GM19035 (cell line): Measurements from ENCODE around the gene FCRLB.
"Not testable (repeated sequence)": the region's sequence is repeated elsewhere in the genome, so short reads cannot be mapped to it uniquely, and the experiment has no call there.

ENCODE experiments used
- ATAC-seq: cut with Tn5 transposase; IDR thresholded peaks from one replicate; pipeline ENCODE4 v1.9.1; 2021; ENCODE audit not compliant: unreplicated experiment

Gene FCRLB

GRCh38 chr1:161738627-161739287 is 17.4 kb downstream of the FCRLB start:
- peak; percentile 76 for ATAC-seq

DNA sequence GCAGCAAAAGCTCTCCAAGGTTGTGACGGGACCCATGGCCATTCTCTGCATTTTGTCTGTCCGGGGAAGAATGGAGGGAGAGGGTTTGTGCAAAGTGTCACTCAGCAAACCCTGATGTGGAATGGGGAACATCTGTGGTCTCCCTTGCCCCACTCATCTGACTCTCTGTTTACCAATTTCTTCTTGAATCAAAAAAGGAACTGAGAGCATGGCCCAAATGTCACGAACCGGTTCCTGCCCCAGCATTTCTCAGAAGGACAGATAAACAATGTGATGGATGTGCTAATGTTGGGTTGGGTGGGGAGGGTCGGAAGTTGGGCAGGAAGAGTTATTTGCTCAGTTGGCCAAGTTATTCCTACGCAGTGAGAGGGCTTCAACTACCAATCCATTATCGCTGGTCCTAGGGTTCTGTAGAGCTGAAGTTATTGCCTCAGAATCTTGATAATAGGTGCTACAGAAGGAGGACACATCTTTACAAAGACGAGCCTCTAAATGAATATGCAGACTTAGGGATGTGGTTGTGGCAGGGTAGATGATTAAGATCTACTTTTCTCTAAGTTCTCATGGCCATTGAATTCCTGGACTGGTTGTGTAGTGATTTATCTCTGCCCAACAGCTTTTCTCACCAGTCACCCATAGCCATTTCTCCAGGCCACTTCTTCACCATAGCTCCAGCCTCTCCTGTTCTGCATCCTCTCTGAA is 18.7 kb downstream of the FCRLB start:
- no peak for ATAC-seq

GRCh38 chr1:161740921-161741320 is 19.6 kb downstream of the FCRLB start:
- no peak for ATAC-seq

- no peak for ATAC-seq
These were observed 21.9 kb downstream of the FCRLB start for GRCh38 chr1:161743231-161743630.

GRCh38 chr1:161747801-161748200 is 26.5 kb downstream of the FCRLB start:
- ATAC-seq: no peak

DNA sequence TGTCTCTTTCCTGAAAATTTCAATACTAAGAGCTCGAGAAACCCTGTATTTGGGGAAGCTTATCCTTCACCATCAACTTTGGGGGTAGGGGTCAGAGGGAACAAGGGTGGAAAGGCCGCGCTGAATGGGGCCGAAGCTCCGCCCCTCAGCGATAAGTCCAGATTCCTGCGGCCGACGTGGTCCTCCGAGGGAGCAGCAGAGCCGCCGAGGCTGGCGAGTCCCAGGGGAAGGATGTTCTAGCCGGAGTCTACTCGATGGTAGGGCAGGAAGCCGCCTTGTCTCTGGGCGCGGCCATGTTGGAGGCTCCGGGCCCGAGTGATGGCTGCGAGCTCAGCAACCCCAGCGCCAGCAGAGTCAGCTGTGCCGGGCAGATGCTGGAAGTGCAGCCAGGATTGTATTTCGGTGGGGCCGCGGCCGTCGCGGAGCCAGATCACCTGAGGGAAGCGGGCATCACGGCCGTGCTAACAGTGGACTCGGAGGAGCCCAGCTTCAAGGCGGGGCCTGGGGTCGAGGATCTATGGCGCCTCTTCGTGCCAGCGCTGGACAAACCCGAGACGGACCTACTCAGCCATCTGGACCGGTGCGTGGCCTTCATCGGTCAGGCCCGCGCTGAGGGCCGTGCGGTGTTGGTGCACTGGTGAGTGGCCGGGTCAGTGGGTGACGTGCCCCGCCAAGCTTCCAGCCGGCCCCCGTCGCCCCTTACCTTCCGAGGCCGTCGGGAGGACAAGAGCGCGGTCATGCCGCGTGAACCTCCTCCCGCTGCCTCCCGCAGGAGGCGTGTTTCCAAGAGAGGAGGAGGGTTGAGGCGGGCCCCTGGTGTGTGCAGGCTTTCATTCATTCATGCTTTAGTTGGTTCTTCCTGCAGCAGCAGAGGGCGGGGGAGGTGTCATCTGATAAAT is 28.4 kb downstream of the FCRLB start, which contains the start of gene DUSP12:
TSS of gene DUSP12 (plus strand) at position 278 of the 899 bp plus-strand sequence. CDS start at position 294, 16 bp downstream.
- ATAC-seq: peak; percentile 97

DNA sequence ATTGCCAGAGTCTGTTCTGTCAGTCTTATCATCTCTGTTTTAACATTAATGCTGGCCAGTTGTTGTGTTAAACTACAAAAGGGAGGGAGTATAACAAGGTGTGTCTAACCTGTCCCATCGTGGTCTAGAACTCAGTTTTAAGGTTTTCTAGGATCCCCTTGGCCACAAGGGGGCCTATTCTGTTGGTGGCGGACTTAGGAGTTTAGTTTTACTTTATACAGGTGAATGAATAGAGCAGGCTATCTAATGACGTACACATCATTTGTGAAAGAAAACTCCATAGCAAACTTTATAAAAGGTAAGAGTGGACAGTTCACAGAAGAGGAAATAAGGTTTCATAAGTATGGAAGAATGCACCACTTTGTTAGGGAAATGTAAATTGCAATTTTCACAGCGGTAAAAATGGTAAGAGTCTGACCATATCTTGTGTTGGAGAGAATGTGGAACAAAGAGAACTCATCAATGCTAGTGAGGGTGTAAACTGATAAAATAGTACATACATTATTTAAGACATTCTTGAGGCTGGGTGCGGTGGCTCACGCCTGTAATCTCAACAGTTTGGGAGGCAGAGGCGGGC is 42.3 kb downstream of the FCRLB start:
- no peak for ATAC-seq

- ATAC-seq: peak; percentile 79
These were observed 45.0 kb downstream of the FCRLB start, which contains the start of gene ATF6 for GRCh38 chr1:161766102-161766981. ATF6 (plus strand) TSS chr1:161766320; CDS start chr1:161766361, 41 bp downstream.

GRCh38 chr1:161768461-161768860 is 47.1 kb downstream of the FCRLB start:
- no peak for ATAC-seq

- no peak for ATAC-seq
These were observed 47.8 kb downstream of the FCRLB start for GRCh38 chr1:161768986-161769672.

DNA sequence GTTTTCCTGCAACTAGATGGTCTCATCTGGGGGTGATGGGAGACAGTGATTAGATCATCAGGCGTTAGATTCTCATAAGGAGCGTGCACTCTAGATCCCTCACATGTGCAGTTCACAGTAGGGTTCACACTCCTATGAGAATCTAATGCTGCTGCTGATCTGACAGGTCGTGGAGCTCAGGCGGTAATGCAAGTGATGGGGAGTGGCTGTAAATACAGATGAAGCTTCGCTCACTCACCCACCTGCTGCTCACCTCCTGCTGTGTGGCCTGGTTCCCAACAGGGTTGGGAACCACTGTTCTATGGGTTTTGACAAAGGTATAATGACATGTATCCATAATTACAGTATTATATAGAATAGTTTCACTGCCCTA is 48.3 kb downstream of the FCRLB start:
- not testable (repeated sequence) for ATAC-seq

DNA sequence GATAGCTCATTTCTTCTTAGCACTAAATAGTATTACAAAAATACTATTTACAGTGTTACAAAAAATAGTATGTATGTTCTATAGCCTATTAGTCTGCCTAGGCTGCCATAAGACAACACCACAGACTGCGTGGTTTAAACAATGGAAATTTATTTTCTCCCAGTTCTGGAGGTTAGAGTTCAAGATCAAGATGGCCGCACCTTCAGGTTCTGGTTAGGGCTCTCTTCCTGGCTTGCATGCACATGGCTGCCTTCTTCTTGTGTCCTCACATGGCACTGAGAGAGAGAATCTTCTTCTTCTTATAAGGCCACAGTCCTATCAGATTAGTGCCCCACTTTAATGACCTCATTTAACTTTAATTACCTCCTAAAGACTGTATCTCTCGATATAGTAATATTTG is 48.9 kb downstream of the FCRLB start:
- no peak for ATAC-seq

DNA sequence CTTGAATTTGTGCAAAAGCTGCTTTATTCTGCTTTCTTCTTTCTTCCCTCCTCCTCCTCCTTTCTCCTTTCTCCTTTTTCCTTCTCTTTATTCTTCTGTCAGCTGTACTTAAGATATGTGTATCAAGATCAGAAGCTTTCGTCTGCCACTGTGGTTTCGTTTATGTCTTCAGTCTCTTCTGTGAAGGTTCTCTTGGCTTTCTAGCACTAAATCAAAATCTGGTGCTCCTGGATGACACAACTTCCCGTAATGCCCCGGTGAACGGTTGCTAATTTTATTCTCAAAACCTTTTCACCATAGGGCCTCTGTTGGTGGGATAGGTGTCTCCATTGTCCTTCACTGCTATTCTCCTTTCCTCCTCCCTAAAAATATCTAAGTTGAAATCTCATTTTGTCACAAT is 49.8 kb downstream of the FCRLB start:
- ATAC-seq: no peak

DNA sequence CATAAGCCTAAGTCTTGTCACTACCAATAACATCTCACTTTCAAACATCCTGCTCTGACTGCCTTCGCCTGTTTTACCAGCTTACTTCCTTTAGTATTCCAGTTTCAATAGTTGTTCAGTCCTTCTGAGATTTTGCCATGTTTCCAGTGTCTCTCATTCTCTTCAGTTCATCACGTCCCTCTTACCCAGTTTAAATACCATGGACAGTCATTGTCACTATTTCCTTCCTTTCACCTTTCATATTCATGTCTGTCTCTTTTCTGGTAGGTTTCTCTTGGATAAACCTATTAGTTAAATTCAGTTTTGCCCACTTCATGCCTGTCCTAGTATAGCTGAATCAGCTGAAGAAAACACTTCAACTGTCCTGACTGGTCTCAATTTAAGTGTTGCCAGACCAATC is 50.6 kb downstream of the FCRLB start:
- no peak for ATAC-seq

DNA sequence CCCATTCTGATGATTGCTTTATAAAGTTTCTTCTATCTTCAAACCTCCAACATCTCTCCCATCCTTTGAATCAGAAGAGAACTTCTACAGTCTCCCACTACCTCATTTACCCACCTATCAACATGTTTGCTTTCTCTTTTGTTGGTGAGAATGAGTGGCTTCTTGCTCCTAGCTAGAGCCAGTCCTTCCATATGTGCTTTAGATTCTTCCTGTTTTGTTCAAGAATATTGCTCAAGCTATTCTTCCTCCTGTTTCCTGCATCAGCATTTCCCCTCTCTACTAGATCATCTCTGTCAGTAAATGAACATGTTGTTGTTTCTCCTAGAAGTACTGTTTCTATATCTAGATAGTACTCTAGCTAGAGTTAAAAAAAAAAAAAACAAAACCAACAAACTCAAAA is 51.1 kb downstream of the FCRLB start:
- no peak for ATAC-seq

DNA sequence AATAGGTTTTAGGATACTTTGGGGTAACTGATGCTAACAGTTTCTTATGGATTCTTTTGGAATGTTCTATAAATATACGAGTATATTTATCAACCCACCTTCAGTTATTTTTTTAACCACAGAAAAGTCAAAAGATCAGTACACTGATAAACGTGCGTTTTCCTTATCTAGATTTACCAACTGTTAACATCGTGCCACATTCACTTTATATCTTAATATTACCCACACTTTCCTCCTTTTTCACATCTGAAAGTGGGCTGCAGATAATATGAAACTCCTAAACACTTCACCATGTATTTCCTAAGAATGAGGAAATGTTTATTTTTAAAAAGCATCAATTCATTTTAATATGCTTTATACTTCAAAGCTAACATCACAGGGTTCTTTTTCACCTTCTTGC is 52.4 kb downstream of the FCRLB start:
- no peak for ATAC-seq

- ATAC-seq: no peak
These were observed 55.9 kb downstream of the FCRLB start for GRCh38 chr1:161777261-161777660.
